Head of caudate nucleus (tissue), 42 donors: ENCODE measurements around the gene PACSIN2.

Experiments used
- DNase-seq, 42 donors: peaks; one replicate each; pipeline versions ENCODE4 v3.0.0 to v3.0.0-alpha.2; 2020 to 2021; ENCODE audit warnings: mixed read lengths in 7 of 42
- intact Hi-C: fragments of 100-400 bp; cut with DNase I; formaldehyde crosslinking; loops from one replicate; pipeline ENCODE4 v1.15.0; 2022

PACSIN2 gene

DNA sequence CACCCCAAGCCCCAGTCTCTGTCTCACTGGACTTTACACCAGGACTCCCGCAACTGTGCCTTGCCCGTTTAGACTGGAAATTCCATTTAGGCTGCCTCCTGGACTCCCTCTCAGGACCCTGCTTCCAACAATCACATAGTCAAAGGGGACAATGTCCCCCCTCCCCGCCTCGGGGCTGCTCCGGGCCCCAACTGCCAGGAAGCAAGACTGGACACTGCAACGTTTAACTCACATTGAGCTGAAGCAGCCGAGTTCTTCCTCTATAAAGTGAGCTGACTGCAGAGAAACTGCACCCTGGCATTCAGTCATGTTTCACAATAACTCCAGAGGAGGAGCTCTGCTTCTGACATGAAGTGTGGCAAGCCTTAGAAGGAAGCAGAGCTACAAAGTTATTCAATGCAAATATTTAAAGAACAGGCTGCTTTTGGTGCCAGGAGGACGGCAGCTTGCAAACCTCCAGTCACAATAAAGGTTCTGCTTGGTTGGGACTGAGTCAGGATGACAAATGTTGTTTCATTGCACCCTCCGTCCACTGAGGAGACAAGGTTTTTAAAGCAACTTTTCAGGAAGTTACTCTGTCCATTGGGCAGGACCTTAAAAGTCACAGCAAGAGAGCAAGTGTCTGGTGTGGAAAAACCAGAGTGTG is 19.9 kb downstream of the PACSIN2 start:
- intact Hi-C loops: no loop called here
- DNase-seq: peak in 7 of 42 donors; percentile 15 to 60 (median 35)

GRCh38 chr22:42994276-42994916 is 20.6 kb downstream of the PACSIN2 start:
- no peak for DNase-seq
- intact Hi-C loops: no loop called here

GRCh38 chr22:42993651-42994275 is 21.2 kb downstream of the PACSIN2 start:
- DNase-seq: no peak
- intact Hi-C loops: no loop called here

- intact Hi-C loops: no loop called here
- no peak for DNase-seq
These were observed 22.0 kb downstream of the PACSIN2 start for GRCh38 chr22:42992886-42993479.

- intact Hi-C loops: no loop called here
- DNase-seq: no peak
These were observed 22.9 kb downstream of the PACSIN2 start for GRCh38 chr22:42992092-42992491.

GRCh38 chr22:42991010-42991651 is 23.8 kb downstream of the PACSIN2 start:
- DNase-seq: no peak
- intact Hi-C loops: no loop called here

- intact Hi-C loops: no loop called here
- DNase-seq: peak in 1 of 42 donors; percentile 16
These were observed 24.7 kb downstream of the PACSIN2 start for GRCh38 chr22:42990131-42990838.

DNA sequence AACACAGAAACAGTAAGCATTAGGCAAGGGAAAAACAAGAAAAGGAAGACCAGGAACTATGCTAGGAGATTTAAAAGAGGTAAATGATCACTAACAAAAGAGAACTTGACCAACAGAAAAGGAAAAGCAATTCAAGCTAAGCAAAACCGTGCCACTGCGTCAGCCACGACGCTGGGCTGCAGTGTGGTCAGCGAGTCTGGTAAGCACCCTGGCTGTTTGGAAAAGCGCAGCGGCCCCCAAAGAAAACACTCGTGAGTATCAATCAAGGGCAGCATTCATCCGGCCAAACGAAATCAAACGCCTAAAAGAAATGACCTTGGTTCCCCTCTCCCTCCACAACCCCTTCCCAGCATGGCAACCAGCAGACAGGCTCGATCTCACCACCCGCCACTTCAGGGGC is 28.8 kb downstream of the PACSIN2 start:
- intact Hi-C loops: no loop called here
- DNase-seq: no peak

GRCh38 chr22:42985531-42985905 is 29.4 kb downstream of the PACSIN2 start:
- intact Hi-C loops: no loop called here
- DNase-seq: no peak

DNA sequence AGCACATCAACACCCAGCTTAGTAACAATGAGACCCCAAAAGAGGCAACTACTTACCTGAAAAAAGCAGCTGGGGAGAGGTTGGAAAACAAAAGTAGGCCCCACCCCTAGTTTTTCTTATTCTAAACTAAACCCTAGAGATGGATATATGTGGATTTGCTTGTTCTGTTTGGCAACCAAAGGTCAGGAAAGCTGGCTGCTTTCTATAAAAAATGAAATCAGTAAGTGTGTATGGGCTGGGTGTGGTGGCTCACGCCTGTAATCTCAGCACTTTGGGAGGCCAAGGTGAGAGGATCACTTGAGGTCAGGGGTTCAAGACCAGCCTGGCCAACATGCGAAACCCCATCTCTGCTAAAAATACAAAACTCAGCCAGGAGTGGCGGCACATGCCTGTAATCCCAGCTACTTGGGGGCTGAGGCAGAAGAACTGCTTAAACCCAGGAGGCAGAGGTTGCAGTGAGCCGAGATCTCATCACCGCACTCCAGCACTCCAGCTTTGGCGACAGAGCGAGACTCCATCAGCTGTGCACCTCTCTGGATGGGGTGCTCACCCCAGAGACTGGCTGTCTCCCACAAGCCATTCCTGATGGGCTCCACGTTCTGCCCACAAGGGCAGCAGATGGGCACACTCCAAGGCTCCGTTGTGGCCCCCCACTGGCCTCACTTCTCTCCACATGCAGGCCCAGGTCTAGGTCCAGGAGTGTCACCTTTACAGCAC is 30.0 kb downstream of the PACSIN2 start:
- intact Hi-C loops: no loop called here
- DNase-seq: no peak

GRCh38 chr22:42984397-42984796 is 30.6 kb downstream of the PACSIN2 start:
- intact Hi-C loops: no loop called here
- DNase-seq: no peak

DNA sequence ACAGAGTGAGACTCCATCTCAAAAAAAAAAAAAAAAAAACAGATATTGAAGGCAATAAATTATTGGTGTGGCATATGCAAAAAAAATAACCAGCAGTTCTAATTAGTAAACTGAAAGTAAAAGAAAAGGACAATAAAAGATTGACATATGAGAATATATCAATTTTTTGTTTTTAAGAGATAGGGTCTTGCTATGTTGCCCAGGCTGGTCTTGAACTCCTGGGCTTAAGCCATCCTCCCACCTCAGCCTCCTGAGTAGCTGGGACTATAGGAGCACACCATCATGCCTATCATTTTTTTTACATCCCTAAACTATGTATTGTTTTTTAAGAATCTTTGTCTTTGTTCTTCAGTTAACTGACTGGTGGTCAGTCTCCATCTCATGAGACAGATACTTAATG is 31.5 kb downstream of the PACSIN2 start:
- intact Hi-C loops: no loop called here
- DNase-seq: no peak

GRCh38 chr22:42979606-42980005 is 35.3 kb downstream of the PACSIN2 start:
- intact Hi-C loops: no loop called here
- no peak for DNase-seq

GRCh38 chr22:42978453-42979103 is 36.4 kb downstream of the PACSIN2 start:
- DNase-seq: peak in 16 of 42 donors; percentile 8 to 71 (median 42)
- intact Hi-C loops: no loop called here

GRCh38 chr22:42977569-42977968 is 37.4 kb downstream of the PACSIN2 start:
- DNase-seq: peak in 2 of 42 donors; percentile 27 to 38
- intact Hi-C loops: no loop called here

- intact Hi-C loops: no loop called here
- DNase-seq: no peak
These were observed 38.6 kb downstream of the PACSIN2 start for GRCh38 chr22:42976217-42976933.

DNA sequence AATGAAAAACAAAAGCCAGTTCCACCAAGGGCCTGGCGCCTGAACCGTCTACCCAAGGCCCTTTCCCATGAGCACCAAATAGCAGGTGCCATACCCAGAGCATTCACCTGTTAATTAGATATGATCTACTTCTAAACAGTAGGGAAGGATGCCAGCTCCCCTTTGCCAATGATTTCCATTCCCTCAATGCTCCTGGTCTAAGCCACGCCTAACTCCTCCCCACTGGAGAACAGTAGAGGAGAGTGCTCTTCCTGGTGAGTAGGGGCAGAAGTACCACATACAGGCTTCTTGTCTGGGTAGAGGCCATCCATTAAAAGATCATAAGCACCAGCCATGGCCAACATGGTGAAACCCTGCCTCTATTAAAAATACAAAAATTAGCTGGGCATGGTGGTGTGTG is 40.7 kb downstream of the PACSIN2 start:
- intact Hi-C loops: no loop called here

DNA sequence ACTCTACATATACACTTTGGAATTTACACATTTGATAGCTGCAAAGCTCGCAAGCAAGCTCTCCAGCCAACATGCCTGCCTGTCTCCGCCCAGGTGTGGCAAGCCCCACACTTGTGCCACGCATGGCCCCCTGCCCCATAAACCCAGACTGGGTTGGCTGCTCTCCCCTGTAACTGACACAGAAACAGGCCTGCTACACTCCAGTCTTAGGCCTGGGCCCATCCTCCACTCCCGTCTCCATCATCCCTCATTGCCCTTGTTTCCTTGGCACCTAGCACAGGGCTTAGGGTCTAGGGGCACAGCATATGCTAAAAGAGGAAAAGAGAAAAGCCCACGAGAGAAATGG is 41.4 kb downstream of the PACSIN2 start:
- no peak for DNase-seq

More for the DNA sequence above, 40.7 kb downstream of the PACSIN2 start:
- no peak for DNase-seq

More for the DNA sequence above, 41.4 kb downstream of the PACSIN2 start:
- intact Hi-C loops: no loop called here
